Fibroblast of pulmonary artery (primary cell): Measurements from ENCODE around the gene RHOXF2.
"Not testable (repeated sequence)": the region's sequence is repeated elsewhere in the genome, so short reads cannot be mapped to it uniquely, and the experiment has no call there.

Experiments used
- DNase-seq: peaks from one replicate; pipeline ENCODE4 v3.0.0-alpha.2; 2010; ENCODE audit warnings: low read depth
- H3K4me3 ChIP-seq: replicated peaks from 2 replicates; pipeline ENCODE4 v1.5.1; 2011; ENCODE audit warnings: low read depth, mild to moderate bottlenecking, control low read depth, low read length, moderate library complexity
- TF ChIP-seq, protein P1 (sequence below): IDR thresholded peaks from 2 replicates; pipeline ENCODE4 v1.5.1; 2011; ENCODE audit warnings: mild to moderate bottlenecking, control low read depth, low read length, inconsistent platforms; ENCODE audit errors: missing control alignments

Gene RHOXF2

DNA sequence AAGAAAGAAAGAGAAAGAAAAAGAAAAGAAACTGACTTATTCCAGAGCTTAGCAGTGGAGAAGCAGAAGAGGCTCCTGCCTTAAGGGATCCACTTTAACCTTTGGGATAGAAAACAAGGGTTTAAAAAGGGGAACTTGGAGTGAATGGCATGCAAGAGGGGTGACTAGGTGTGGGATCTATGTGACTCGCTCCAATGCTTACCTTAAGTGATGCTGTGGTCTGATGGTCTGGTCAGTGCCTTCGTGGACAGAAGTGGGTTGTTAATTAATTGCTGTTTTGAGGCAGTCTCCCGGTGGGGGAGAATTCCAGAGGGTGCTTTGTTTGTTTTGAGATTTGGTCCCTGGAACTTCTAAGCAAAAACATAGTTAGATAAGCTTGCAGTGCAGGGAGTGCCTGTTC is 21.6 kb upstream of the RHOXF2 start:
- H3K4me3 ChIP-seq, result no peak overlapping the region
- DNase-seq, result no peak
- TF ChIP-seq, protein P1, sequence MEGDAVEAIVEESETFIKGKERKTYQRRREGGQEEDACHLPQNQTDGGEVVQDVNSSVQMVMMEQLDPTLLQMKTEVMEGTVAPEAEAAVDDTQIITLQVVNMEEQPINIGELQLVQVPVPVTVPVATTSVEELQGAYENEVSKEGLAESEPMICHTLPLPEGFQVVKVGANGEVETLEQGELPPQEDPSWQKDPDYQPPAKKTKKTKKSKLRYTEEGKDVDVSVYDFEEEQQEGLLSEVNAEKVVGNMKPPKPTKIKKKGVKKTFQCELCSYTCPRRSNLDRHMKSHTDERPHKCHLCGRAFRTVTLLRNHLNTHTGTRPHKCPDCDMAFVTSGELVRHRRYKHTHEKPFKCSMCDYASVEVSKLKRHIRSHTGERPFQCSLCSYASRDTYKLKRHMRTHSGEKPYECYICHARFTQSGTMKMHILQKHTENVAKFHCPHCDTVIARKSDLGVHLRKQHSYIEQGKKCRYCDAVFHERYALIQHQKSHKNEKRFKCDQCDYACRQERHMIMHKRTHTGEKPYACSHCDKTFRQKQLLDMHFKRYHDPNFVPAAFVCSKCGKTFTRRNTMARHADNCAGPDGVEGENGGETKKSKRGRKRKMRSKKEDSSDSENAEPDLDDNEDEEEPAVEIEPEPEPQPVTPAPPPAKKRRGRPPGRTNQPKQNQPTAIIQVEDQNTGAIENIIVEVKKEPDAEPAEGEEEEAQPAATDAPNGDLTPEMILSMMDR, result no peak

DNA sequence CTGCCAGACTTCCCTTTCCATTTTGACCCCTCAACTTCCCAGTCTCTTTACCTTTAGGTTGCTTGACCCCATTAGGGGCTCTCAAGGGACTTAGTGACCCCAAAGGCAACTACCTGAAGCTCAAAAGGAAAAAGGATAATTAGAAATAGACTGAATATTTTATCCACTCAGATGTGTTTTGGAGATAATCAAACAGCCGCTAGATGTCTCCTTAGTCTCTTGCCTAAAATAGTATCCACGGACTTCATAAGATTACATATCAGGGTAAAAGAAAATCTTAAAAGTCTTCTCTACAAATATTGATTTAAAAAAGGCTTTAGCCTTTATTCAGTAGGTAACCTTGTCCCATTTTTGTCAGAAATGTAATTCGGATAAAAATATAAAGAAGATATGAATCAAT is 21.0 kb upstream of the RHOXF2 start:
- TF ChIP-seq, protein P1, result no peak
- no peak for DNase-seq
- H3K4me3 ChIP-seq, result no peak overlapping the region

DNA sequence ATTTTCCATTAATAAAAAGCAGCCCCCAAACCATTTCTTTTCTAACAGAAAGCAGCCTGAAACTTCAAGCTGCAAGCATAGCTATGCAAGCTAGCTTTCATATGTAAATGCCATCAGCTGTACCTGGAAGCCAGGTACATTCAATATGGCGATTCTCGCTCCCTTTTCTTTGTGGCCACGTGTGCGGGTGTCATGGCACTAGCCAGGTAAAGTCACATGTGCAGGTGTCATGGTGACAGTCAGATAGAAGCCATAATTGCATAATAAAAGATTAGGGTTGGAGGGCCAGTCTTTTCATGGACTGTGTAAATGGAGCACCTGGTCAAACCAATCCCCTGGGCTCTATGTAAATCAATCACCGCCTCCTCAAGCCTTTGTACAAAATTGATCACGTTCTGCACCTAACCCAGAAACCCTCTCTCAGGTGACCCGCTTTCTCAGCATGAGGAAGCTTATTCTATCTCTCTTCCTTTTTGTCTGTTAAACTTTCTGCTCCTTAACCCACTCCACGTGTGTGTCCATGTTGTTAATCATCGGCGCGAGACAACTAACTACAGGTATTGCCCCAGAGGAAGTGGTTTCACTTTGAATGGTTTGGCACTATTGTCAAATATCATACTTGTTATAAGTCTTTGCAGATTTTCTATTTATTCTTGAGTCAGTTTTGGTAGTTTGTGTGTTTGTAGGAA is 18.0 kb upstream of the RHOXF2 start:
- no peak for DNase-seq
- H3K4me3 ChIP-seq, result no peak overlapping the region
- TF ChIP-seq, protein P1, result no peak

DNA sequence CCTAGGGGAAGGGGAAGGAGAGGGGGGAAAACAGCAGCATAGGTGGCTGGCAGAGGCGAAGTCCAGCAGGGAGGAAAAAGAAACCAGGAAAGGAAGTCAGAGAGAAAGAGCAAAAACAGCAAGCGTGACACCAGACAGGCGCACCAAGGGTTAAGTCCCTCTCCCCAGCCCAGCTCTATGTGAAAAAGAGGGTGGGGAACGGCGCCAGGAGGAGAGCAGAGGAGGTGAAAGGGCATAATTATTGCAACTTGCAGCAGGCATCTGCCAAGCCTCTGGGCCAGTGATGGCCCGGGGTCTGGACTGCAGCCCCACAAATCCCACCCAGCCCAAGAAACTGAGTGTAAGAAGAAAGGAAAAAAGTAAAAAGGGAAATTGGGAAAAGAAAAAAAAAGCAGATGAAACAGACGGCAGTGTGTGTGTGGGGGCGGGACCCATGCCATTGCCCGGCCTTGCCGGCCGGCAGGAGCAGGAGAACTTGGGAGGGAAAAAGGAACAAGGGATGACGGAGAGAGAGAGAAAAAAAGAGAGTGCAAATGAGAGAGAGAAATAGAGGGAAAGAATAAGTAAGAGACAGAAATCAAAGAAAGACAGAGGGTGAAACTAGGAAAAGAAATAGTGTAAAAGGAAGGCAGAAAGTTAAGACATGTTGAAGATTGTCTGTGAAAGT is 14.1 kb upstream of the RHOXF2 start:
- no peak for DNase-seq
- TF ChIP-seq, protein P1, result no peak
- H3K4me3 ChIP-seq, result no peak overlapping the region

DNA sequence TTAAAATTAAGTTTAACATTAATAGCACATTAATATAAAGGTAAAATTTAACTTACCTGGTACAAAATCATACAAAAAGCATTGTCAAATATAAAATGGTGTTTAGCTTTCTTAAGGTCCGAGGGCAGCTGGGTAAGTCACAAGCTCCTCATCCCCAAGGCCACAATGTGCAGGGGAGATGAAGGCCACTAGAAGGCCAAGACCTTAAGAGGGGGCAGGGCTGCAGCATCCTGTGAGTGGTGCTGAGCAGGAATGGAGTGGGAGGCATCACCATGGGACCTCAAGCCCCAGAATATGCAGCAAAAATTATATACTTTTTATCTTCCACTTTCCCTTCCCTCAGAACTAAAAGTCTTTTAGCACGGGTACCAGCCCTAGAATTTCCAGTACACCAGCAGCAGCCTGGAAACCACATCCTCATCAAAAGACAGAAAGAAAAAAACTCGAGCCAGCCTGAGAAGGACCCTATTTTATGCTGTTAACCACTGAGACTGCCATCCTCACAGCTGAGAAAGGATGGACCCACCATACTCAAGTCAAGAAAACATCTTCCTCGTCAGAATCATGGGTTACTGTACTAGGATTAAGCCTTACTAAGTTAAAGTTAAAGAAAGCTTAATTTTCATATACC is 13.0 kb upstream of the RHOXF2 start:
- no peak for DNase-seq
- H3K4me3 ChIP-seq, result no peak overlapping the region
- TF ChIP-seq, protein P1, result no peak

DNA sequence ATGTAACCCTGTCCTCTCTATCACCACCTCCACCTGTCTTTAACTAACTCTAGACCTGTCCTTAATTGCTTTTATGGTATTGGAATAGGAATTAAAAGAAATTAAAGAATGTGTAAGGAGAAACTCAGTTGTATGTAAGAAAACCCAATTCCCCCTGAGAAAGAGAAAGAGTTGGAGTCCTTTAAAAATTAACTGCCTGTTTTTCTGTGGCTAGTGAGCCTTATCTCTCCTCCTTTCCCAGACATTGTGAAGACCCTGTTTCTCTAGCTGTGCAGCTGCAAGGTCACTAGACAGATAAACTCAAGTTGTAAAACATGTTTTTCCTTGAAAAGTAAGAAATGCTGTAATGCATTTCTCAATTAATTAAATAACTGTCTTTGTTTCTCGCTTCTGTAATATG is 12.1 kb upstream of the RHOXF2 start:
- H3K4me3 ChIP-seq, DNase-seq: not testable (repeated sequence)

DNA sequence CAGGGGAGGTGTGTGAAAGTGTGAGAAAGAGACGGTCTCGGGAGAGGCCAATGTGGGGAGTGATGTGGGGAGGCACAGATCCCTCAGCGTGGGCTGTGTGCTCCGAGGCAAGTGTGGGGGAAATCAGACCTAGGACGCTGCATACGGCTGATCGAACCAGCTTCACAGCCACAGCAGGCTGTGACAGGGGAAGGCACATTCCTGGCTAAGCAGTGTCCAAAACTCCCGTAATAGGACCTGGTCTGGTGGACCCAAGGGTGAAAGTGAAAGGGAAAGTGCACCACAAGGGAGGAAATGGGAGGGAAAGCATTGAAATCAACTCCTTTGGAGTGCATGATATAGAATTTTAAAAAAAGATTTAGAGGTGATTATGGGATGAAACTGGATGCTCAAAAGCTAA is 10.9 kb upstream of the RHOXF2 start:
- TF ChIP-seq, protein P1, result no peak
- no peak for DNase-seq
- no peak overlapping the region for H3K4me3 ChIP-seq

DNA sequence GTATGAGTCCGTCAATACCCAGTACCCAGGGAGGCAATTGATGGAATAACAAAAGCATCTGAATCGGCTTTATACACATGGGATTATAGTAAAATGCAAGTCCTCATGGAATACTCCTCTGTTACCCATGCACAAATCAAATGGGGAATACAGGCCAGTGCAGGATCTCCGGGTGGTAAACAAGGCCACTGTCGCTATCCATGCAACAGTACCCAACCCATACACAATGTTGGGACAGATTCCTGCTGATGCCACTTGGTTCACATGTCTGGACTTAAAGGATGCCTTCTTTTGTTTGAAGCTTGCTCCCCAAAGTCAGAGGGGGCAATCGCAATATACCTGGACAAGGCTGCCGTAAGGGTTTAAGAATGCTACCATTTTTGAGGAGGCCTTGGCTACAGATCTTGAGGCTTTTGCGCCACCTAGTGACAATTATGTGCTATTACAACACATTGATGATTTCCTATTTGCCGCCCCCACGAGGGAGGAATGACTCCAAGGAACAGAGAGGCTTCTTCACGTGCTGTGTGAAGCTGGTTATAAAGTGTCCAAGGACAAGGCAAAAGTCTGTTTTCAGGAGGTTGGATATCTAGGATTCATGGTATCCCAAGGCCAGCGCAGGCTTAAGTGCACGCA is 8.2 kb upstream of the RHOXF2 start:
- H3K4me3 ChIP-seq, DNase-seq: not testable (repeated sequence)

DNA sequence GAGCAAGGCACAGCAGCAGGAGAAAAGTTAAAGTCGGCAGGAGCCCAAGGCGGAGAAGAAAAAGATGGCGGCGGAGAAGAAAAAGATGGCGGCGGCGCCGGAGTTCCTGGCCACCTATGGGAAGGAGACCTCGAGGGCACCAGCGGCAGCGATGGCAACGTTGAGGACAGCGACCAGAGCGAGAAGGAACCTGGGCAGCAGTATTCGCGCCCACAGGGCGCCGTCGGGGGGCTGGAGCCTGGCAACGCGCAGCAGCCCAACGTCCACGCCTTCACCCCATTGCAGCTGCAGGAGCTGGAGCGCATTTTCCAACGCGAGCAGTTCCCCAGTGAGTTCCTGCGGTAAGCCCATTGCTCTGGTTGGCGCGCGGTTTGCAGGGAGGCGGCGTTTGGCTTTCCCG is 673 bp downstream of the RHOXF2 start:
- not testable (repeated sequence) for H3K4me3 ChIP-seq, DNase-seq

DNA sequence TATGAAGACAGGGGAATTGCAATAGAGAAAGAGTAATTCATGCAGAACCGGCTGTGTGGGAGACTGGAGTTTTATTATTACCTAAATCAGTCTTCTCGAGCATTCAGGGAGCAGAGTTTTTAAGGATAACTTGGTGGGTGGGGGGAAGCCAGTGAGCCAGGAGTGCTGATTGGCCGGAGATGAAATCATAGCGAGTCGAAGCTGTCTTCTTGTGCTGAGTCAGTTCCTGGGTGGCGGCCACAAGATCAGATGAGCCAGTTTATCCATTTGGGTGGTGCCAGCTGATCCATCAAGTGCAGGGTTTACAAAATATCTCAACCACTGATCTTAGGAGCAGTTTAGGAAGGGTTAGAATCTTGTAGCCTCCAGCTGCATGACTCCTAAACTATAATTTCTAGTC is 34.8 kb downstream of the RHOXF2 start:
- not testable (repeated sequence) for DNase-seq, H3K4me3 ChIP-seq

DNA sequence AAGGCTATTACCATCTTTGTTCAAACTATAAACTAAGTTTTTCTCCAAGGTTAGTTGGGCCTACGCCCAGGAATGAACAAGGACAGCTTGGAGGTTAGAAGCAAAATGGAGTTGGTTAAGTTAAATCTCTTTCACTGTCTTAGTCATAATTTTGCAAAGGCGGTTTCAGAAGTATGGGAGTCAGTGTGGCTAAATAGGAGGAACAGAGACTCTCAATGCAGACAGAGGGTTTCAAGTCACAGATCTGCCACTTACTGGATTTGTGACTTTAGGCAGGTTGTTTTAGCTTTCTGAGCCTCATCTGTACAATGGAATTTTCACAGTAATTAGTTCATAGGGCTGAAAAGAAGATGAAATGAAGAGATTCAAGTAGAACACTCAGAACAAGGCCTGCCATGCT is 35.3 kb downstream of the RHOXF2 start:
- not testable (repeated sequence) for H3K4me3 ChIP-seq

More for the DNA sequence above, 35.3 kb downstream of the RHOXF2 start:
- DNase-seq, result not testable (repeated sequence)
